ENCODE data around the gene NPAT. TPM values are rescaled to one million over a fixed set of nuclear protein-coding genes. Genes with fewer than 3 reads are reported as not detected.
A peak's percentile ranks its signal among the peaks of the same experiment; 100 is the strongest.

NPAT gene
- total and polyA plus RNA-seq, 9 of the 15 experiments (the other 6 are each of a cell fraction or from before 2014, with no cell fraction given): 8.8 to 30.0 (median 22.1) TPM

- TF ChIP-seq SMAD3 (CRISPR knock-in tag; conservative IDR thresholded peaks at IDR 0.05) (no peak), KAT7 (CRISPR knock-in tag; IDR thresholded peaks at IDR 0.05; ENCODE audit: borderline replicate concordance) (no peak; the same call in 1 of the 2 replicates), MCM7 (IDR thresholded peaks at IDR 0.05) (no peak), BRD9 (IDR thresholded peaks at IDR 0.05; ENCODE audit: low read depth, partially characterized antibody) (peak; percentile 86), TBP (optimal IDR thresholded peaks at IDR 0.05; ENCODE audit: low read depth, low read length) (peak; percentile 87), SRF (CRISPR knock-in tag; IDR thresholded peaks at IDR 0.05) (no peak; a peak in 2 of 4 replicates), KDM4B (IDR thresholded peaks at IDR 0.05; ENCODE audit: borderline replicate concordance in 2 of 2, low read depth in 1 of 2) (0 out of 4 replicates have a peak, but pooled peaks of 1 of the 2 experiments have one; percentile 9), HDAC2 (IDR thresholded peaks at IDR 0.05) (0 out of 2 replicates have a peak, but pooled peaks have one; percentile 67), ZNF263 (CRISPR knock-in tag; IDR thresholded peaks at IDR 0.05; ENCODE audit: borderline replicate concordance) (peak; percentile 98), FOXM1 (IDR thresholded peaks at IDR 0.05; ENCODE audit: low read depth) (no peak), FOXM1 (CRISPR knock-in tag; IDR thresholded peaks at IDR 0.05; ENCODE audit: low read depth) (peak; percentile 27; the same call in 1 of the 2 replicates), CREB3L1 (IDR thresholded peaks at IDR 0.05; ENCODE audit: borderline replicate concordance, low read depth) (peak; percentile 96), MAX (CRISPR knock-in tag; IDR thresholded peaks at IDR 0.05) (peak; percentile 93), HNRNPLL (IDR thresholded peaks at IDR 0.05; ENCODE audit: low read depth, low read length, poor library complexity, severe bottlenecking) (peak; percentile 94), NR2C1 (IDR thresholded peaks at IDR 0.05) (0 out of 2 replicates have a peak, but pooled peaks have one; percentile 28), NR2C1 (tag; IDR thresholded peaks at IDR 0.05) (no peak), GATAD2A (IDR thresholded peaks at IDR 0.05) (no peak), ZBTB1 (CRISPR knock-in tag; IDR thresholded peaks at IDR 0.05; ENCODE audit: borderline replicate concordance, low read depth) (no peak), USF2 (CRISPR knock-in tag; IDR thresholded peaks at IDR 0.05) (no peak; the same call in 1 of the 2 replicates), U2AF1 (optimal IDR thresholded peaks at IDR 0.05; ENCODE audit: low read depth, low read length) (no peak), MCM2 (IDR thresholded peaks at IDR 0.05; ENCODE audit: low read depth) (no peak), ZNF512 (tag; IDR thresholded peaks at IDR 0.05) (no peak), XRCC3 (IDR thresholded peaks at IDR 0.05) (no peak), POLR2B (IDR thresholded peaks at IDR 0.05; ENCODE audit: low read depth, partially characterized antibody) (peak; percentile 74), HMGN3 (IDR thresholded peaks at IDR 0.05; ENCODE audit: borderline replicate concordance, extremely low read depth, insufficient read length, low read depth, low read length) (peak; percentile 55)
Measured at GRCh38 chr11:108222574-108223347, at the start of gene NPAT, which contains the start of gene ATM (continued).

All from K562 (cell line).